ENCODE data around the gene CST2.
"Not testable (repeated sequence)": the region's sequence is repeated elsewhere in the genome, so short reads cannot be mapped to it uniquely, and the experiment has no call there.

The CST2 gene, protein sequence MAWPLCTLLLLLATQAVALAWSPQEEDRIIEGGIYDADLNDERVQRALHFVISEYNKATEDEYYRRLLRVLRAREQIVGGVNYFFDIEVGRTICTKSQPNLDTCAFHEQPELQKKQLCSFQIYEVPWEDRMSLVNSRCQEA

DNA sequence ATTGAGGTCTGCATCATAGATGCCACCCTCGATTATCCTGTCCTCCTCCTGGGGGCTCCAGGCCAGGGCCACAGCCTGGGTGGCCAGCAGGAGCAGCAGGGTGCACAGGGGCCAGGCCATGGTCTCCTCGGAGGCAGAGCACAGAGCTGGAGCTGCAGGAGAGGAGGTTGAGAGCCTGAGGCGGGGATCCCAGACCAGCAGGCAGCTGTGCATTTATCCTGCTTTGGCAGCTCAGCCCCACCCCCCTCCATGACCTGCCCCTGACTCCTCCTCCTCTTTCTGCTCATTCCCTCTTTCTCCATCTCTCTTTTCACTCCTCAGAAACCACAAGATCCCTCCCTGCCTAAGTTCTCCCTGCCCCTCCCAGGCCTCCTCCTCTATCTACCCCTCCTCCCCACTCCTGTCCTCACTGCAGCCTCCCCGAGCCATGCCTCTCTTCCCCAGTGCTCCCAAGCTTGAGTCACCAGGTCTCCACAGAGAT lies at the start of gene CST2:
TSS of gene CST2 (minus strand) at position 189 of the 481 bp plus-strand sequence. CDS start at position 120, 69 bp downstream.
- DNase-seq = peak; percentile 10

DNA sequence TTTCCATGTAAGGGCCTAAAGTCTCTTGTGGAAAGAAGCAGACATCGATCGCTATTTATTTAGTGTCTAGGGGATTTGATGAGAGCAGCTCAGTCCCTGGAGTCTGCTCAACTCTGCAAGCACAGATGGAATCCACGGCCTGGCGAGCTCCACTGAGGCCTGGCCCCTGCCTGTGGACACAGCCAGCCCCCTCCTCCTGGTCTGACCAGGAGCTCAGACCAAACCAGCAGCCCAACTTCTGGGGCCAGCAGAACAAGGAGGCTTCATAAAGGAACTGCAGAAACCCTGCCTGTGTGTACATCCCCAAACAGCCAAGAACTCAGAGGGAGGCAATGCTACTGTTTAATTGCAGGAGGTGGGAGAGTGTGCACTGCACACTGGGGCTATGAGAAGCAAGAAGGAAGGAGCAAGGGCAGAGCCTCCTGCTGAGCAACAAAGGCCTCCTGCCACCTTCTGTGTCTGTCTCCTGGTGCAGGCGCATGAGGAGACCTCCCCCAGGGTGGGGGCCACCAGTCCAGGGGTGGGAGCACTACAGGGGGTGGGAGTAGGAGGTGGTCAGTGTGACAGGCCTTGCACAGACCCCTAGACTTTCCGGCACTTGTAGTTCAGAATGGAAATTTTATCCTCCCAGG lies 49.2 kb upstream of the CST2 start:
- no peak for DNase-seq

DNA sequence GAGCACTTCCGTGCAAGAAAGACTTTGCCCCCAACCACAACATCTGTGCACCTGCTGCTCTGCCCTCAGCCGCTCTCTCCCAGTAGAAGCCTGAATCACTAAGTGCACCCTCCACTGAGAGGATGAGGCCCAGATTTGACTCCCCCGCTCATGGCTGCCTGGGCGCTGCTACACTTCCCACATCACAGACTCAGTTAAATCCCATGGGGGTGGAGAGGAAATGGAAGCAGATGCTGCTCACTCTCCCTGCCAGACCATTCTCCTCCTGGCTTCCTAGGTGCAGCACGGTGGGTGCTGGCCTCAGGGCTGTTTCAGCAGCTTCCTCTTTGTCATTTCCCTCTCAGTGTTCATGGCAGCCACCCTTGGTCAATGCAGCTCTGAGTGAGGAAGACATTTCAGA lies 48.2 kb upstream of the CST2 start:
- no peak for DNase-seq

DNA sequence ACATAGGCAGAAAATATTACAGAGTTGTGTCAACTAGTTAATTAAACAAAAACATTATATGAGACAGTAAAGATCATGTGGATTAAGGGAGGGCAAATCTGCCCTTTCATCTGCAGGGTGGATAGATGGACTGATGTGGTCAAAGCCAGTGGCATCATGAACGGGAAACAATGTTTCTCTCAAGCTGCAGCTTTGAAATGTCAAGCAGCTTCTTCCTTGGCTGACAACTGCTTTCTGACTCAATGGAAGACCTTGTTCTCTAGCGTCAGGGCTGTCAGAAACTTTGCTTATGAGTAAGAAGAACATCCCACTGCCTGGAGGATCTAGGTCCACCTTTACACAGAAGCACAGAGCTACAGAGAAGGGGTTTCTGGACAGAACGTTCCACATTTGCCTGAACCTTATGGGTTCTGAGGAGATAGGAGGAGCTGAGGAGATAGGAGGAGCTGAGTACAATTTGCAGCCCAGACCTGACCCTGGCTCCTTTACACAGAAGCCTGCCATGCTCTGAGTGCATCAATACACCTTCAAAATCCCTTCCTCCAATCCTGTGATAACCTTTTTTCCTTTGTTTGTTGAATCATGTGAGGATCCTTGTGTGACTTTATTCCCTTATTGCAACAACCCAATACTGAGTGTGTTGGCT lies 47.0 kb upstream of the CST2 start:
- no peak for DNase-seq

DNA sequence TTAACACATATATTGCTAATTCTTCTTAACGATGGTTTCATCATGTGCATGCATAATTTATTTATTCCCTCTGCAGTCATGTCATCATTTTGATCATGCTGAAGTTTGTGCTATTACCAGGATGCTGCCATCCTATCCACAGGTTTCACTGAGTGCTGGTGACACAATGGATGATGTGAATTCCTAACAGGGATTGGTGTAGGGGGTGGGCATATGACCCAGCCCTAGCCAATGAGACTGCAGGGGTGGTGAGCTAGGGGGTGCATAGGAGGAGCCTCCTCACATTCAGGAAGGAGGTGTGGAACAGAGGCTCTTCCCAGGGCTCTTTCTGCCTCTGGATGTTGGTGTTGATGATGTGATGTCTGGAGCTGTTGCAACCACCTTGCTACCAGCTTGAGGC lies 45.5 kb upstream of the CST2 start:
- no peak for DNase-seq

DNA sequence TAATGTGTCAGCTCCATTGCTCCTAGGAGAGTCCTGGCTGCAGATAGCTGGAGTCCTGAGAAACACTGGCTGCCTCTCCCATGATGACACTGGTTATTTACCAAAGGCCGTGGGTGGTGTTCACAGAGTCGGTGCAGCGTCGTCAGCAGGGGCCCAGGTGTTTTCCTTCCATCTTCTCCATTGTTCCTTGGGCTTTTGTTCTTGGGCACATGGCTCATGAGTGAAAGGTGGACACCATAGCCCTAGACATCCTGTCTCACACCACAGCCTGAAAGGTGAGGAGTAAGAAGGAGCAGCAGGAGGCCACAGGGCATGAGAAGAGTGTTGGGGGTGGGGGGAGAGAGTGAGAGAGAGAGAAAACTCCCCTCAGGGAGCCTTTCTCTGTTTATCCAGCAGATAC lies 43.9 kb upstream of the CST2 start:
- DNase-seq = no peak

DNA sequence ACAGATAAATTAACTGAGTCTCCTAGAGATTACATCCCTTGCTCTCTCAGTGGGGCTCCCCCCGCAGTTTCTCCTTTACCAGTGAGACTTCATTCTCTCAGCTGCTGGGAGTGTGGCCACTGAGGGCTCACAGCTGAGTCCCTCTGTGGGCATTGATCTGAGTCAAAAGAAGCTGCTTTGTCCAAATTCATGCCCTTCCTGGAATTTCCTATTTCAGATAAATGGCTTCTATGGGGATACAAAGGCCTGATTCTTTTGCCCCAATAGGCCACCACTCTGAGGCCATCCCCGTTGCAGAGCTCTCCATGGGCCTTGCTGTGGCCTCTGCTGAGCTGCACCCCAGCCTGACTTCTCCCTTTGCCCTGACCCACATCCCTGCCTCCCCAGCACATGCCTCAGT lies 43.0 kb upstream of the CST2 start:
- DNase-seq = no peak

DNA sequence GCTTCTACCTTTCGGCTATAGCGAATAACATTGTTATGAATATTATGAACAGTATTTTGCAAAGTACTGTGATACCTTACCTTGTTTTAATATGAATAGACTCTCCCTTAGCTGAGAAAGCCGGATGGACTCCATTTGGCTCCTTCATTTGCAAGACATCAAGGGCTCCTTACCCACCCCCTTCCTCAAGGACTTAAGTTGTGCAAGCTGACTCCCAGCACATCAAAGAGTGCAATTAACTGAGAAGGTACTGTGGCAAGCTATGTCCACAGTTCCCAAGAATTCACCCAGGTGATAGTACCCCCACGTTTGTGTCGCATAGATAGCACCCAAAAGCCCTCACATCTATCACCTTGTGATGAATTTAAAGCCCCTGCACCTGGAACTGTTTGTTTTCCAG lies 41.8 kb upstream of the CST2 start:
- DNase-seq = no peak

DNA sequence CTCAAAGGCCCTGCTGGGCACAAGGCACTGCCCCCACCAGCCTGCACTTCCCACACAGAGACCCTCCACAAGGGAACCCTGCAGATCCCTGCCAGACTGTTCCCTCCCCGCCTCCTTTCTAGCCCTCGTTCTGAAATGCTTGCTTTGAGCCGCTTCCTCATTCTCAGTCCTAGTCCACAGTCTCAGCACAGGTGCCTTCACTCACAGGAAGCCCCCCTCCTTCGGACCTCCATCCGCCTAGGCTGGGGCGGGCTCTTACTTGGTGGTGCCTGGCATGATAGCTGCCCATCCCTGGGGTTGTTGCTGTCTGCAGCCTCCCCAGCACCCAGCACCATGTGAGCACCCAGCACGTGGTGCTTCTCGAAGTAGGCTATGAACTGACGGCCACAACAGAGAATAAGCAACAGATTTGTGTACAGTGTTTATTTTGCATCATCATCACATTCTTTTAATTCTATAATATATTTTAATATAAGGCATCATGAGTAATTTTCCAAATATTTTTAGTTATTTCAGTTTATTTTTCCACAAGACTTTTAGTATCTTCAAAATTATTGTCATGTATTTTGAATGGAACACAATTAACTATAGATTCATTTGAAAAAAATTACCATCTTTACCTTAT lies 40.7 kb upstream of the CST2 start:
- DNase-seq = no peak

DNA sequence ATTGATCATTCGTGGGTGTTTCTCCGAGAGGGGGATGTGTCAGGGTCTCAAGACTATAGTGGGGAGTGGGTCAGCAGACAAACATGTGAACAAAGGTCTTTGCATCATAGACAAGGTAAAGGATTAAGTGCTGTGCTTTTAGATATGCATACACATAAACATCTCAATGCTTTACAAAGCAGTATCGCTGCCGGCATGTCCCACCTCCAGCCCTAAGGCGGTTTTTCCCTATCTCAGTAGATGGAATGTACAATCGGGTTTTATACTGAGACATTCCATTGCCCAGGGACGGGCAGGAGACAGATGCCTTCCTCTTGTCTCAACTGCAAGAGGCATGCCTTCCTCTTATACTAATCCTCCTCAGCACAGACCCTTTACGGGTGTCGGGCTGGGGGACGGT lies 34.2 kb upstream of the CST2 start:
- not testable (repeated sequence) for DNase-seq

DNA sequence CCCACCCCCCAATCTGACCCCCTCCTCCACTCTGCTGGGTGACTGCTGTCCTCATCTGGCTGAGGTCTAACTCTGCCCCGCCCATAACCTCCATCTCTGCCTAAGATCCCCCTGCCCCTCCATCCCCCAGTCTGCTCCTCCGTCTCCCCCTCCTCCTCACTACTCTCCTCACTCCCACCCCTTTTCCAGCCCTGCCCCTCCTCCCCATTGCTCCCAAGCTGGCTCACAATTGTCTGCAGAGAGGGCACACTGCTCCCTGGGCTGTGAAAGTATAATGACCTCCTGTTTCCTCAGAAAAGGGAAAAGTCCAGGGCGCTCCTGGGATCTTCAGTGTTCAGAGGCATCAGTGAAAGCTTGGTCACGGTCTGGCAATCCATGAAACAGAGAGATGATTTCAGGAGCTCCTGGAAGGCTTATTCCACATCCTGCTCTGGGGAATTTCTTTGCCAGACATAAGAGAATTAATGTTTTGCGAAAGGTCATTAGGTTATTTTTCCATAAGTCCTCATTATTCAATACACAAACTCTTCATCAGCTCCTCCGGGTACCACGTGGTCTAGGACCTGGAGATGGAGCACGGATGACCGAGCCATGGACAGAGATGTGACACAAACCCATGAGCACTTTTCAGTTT lies 31.6 kb upstream of the CST2 start:
- no peak for DNase-seq

DNA sequence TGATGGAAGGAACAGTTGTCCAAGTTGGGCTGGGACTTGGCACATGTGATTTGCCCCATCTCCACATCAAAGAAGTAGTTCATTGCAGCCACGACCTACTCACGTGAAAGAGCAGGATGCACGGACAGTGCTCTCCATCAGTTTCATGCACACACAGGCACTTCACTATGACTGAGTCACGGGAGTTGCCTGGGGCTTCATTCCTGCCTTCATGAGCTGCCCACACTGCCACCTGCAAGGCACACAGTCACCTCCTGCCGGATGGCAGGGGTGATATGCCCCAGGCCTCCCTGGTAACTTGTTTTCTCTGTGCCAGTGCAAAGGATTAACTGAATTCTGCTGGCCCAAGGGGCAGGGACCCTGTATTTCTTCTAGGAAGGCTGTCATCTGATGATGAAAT lies 30.2 kb upstream of the CST2 start:
- DNase-seq = no peak

DNA sequence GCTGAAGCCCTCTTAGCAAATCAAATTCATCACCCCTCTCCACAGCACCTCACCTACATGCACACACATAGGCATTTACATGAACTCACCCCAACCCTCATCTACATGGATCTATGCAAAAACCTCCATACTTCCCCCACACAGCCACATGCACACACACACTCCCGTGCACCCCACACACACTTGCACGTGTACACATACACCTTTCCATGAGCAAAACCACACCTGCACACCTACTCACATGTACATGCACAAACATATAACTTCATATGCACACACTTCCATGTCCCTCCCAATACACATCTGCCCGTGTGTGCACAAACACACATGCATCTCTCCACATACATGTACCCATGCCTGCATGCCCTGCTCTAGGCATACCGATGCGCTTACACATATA lies 29.7 kb upstream of the CST2 start:
- no peak for DNase-seq

DNA sequence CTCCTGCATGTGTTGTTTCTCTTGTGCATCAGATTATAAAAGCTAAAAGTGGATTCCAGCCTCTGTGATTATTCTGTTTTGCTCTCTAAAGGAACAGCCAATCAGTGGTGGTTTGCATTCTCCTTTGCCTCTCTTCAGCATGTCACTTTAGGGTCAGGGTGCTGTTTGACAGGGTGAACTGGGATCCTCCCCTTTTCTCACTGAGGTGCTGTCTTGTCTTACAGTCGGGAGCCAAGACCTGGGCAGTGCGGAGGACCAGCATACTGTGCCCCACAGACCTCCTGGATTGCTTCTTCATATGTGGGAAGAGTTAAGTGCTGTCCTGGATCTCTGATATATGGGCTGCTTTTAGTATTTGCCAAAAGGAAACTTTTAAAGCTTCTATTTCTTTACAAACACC lies 15.2 kb upstream of the CST2 start:
- DNase-seq = no peak

DNA sequence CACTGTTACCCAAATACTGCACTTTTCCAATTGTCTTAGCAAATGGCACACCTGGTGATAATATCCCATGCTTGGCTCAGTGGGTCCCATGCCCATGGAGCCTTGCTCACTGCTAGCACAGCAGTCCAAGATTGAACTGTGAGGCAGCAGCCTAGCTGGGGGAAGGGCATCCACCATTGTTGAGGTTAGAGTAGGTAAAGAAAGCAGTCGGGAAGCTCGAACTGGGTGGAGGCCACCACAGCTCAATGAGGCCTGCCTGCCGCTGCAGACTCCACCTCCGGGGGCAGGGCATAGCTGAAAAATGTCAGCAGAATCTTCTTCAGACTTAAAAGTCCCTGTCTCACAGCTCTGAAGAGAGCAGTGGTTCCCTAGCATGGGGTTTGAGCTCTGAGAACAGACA lies 9.2 kb upstream of the CST2 start:
- no peak for DNase-seq

DNA sequence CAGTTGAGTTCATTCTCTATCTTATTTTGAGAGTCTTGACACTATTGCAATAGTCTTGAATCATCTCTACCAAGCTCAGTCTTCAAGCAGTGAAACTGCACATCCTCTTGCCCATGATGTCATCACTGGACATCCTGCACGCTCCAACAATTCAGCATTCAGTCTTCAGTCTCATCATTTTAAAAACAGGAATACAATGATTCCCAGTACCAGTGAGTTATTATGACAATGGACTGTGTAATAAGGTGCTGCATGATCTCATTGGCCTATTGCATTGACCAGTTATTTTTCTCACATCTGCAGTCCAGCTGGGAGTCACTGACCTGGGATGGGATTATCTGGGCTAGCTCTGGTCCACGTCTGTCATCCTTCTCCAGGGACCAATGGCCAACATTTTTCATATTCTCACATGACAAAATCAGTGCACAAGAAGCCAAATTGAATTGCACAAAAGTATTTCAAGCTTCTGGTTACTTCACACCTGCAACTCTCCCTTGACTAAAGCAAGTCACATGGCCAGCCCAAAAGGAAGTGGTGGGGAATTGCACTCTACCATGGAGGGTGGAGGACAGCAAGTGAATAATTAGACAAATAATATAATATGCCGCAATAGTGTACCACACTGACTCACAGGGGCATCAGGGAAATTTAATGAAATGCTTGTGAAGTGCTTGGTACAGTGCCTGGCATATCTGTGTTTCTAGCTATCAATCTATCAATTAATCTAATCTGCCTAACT lies 6.4 kb upstream of the CST2 start:
- DNase-seq = no peak

DNA sequence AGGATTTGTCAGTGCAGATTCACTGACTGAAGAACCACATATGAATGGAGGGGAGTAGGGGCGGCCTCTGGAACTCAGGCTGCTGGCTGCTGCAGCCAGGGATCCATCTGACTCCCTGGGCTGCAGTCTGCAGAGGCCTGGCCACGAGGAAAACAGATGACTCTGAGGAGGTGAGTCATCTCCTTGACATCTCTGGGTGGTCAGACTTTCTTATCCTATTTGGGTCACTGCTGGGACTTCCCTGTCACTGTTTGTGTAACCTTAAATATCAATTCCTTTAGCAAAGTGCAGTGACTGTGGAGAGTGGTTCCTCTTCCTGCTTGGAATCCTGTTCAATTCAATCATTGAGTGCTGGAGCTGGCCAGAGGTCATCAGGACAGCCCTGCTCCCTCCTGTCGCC lies 5.4 kb upstream of the CST2 start:
- peak; percentile 40 for DNase-seq

DNA sequence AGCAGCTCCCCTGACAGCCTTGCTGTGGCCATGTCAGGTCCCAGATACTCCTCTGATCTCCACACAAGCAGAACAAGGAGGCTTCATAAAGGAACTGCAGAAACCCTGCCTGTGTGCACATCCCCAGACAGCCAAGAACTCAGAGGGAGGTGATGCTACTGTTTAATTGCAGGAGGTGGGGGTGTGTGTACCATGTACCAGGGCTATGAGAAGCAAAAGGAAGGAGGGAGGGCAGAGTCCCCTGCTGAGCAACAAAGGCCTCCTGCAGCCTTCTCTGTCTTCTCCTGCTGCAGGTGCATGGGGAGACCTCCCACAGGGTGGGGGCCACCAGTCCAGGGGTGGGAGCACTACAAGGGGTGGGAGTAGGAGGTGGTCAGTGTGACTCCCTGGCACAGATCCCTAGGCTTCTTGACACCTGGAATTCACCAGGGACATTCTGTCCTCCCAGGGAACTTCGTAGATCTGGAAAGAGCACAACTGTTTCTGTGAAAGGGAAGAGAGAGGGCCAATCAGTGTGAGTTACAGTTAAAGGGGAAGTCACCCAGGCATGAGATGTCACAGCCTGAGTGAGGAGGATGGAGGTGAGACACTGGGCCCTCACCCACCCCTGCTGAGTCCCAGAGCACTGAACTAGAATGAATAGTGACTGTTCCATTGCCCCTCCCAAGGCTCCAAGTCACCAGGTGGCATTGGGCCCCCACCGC lies 2.8 kb downstream of the CST2 start:
- no peak for DNase-seq

DNA sequence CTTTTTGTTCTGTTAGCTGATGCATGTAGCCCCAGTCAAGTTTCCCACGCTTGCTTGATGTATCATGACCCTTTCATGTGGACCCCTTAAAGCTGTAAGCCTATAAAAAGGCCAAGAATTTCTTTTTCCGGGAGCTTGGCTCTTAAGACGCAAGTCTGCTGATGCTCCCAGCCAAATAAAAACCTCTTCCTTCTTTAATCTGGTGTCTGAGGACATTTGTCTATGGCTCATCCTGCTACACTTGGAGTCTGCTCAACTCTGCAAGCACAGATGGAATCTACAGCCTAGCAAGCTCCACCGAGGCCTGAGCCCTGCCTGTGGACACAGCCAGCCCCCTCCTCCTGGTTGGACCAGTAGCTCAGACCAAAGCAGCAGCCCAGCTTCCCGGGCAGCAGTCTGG lies 3.4 kb downstream of the CST2 start:
- DNase-seq = no peak

DNA sequence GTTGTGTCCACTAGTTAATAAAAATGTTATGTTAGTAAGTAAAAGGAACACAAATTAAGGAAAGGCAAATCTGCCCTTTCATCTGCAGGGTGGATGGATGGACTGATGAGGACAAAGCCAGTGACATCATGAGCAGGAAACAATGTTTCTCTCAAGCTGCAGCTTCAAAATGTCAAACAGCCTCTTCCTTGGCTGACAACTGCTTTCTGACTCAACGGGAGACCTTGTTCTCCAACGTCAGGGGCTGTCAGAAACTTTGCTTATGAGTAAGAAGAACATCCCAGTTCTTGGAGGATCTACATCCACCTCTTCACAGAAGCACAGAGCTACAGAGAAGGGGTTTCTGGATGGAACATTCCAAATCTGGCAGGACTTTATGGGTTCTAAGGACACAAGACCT lies 6.0 kb downstream of the CST2 start:
- DNase-seq = no peak

DNA sequence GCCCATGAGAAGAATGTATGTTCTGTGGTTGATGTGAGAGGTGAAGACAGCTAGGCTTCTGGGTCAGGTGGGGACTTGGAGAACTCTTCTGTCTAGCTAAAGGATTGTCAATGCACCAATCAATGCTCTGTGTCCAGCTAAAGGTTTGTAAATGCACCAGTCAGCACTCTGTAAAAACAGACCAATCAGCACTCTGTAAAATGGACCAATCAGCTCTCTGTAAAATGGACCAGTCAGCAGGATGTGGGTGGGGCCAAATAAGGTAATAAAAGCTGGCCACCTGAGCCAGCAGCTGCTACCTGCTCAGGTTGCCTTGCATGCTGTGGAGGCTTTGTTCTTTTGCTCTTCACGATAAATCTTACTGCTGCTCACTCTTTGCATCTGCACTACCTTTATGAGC lies 15.0 kb downstream of the CST2 start:
- DNase-seq = not testable (repeated sequence)

DNA sequence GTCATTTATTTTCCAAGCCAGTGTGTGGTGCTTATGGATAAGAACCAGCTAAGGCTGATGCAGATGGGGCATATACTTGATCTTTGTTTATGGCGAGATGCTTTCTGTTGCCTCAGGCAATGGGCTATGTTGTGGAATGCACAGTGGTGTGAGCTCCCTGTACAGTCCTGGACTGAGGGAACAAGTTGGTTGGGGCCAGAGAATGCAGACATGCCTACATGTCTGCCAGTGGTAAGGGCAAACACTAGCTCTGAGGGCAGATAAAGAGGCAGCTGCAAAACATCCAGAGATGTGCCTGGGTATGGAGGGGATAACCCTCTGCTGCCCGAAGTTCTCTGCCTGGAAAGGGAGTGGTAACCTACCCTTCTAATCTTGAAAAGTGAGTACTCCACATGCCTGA lies 16.2 kb downstream of the CST2 start:
- DNase-seq = not testable (repeated sequence)
